GM19463 (cell line): ENCODE results near the gene SEMA6B.
"Not testable (repeated sequence)": the region's sequence is repeated elsewhere in the genome, so short reads cannot be mapped to it uniquely, and the experiment has no call there.

Source experiments
- ATAC-seq: cut with Tn5 transposase; IDR thresholded peaks from one replicate; pipeline ENCODE4 v1.9.1; 2021; ENCODE audit warnings: mild to moderate bottlenecking, moderate library complexity; ENCODE audit not compliant: unreplicated experiment

Gene SEMA6B

DNA sequence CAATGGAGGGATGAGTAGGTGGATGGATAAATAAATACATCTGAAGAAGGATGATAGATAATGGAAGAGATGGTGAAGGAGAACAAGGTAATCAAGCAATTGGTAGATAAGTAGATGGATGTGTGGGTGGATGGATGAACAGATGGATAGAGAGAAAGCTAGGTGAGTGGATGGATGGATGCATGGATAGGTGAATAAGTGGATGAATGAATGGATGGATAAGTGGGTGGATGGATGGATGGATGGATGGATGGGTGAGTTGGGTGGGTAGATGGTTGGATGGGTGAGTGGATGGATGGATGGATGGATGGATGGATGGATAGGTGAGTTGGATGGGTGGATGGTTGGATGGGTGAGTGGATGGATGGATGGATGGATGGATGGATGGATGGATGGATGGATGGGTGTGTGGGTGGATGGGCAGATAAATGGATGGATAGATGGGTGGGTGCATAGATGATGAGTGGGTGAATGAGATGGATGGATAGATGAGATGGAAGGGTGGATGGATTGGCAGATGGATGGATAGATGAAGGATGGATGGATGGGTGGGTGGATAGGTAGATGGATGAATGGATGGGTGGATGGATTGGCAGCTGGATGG is 6.3 kb downstream of the SEMA6B start:
- no peak for ATAC-seq

DNA sequence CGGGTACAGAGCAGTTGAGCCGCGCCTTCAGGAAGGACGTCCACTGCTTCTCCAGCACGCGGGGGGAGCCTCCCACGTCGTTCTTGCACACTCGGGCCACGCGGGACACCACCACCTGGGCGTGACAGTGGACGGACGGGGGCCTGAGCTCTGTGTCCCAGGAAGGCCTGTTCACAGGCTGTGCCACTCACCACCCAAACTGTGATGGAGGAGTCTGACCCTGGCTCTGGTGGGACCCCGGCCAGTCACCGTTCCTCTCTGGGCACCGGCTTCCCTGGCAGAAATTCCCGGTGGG is 7.0 kb downstream of the SEMA6B start:
- no peak for ATAC-seq

DNA sequence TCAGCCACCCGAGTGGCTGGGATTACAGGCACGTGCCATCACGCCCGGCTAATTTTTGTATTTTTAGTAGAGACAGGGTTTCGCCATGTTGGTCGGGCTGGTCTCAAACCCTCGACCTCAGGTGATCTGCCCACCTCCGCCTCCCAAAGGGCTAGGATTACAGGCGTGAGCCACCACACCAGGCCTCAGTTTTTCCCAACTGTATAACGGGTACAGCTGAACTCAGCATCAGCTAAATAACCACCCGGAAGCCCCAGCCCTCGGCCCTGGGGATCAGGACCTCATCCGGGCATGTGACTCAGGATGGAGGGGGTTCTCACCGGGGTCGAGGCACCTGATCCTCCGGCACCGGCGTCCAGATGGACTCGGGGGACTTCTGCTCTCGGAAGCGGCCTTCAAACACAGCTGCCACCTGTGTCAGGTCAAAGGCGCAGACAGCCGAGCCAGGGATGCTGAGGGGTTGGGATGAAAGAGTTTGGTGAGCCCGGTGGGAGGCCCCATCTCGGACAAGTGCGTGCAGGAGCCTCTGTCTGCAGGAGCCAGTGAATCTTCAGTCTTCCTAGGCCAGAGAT is 8.9 kb downstream of the SEMA6B start:
- no peak for ATAC-seq

DNA sequence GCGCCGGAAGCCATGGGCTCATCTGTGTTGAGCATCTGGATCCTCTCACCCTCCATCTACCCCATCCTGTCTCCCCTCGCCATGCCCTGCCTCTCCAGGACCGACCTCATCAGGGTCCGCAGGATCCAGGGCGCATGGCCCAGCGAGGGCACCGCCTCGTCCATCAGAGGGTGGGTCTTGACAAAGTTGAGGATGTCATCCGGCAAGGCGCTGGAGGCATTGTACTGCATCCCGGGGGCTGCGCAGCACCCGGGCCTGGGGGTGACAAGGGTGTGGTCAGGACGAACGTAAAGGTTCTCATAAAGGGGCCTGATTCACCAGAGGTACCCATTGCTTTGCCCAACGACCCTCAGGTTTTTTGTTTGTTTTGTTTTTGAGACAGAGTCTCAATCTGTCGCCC is 9.5 kb downstream of the SEMA6B start:
- no peak for ATAC-seq

DNA sequence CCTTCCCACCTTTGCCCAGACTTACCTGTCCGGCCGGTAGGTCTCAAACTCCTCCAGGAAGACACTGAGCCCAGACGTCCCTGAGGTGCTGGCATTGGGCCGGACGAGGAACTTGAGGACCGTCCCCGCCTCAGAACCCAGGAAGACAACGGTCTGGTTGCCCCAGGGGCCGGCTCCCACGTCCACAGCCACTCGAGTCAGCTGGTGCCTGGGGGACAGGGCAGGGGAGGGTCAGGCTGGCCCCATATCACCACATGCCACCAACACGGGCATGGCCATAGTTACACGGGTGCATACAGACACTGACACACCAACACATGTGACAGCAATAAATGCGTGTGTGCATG is 11.3 kb downstream of the SEMA6B start:
- no peak for ATAC-seq

DNA sequence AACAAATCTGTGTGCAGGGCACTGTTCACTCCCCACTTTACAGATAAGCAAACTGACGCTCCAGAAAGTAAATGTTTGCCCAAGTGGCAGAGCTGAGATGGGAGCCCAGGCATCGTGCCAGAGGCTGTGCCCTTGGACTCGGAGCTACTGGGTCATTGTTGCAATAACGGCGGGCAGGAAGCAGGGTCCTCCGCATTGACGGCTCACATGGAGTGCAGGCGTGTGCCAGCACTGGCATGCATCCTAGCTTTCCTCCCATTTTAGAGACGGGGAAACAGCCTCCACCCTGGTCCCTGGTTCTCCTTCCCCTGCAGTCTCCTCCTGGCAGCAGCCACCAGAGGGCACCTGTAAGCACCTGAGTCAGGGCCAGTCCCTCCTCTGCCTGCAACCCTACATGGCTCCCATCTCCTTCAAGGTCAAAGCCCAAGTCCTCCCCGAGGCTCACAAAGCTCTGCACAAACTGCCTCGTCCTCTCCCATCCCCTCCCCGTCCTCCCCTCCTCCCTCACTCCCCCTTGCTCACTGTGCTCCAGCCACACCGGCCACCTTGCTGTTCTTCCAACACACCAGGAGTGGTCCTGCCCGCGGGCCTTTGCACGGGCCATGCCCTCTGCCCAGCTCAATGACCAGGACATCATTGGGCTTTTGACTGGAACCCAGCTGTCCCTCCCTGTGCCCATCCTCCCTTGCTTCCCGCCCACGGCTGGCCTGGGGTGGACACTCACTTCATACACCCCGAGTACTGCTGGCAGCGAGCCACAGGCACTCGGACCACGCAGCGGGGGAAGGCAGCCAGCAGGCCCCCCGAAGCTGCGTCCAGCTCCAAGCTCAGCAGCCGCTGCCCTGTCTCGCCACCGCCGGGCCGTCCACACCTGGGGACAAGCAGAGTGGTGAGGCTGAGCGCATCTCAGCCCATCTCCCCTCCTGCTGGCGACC is 11.9 kb downstream of the SEMA6B start:
- no peak for ATAC-seq

DNA sequence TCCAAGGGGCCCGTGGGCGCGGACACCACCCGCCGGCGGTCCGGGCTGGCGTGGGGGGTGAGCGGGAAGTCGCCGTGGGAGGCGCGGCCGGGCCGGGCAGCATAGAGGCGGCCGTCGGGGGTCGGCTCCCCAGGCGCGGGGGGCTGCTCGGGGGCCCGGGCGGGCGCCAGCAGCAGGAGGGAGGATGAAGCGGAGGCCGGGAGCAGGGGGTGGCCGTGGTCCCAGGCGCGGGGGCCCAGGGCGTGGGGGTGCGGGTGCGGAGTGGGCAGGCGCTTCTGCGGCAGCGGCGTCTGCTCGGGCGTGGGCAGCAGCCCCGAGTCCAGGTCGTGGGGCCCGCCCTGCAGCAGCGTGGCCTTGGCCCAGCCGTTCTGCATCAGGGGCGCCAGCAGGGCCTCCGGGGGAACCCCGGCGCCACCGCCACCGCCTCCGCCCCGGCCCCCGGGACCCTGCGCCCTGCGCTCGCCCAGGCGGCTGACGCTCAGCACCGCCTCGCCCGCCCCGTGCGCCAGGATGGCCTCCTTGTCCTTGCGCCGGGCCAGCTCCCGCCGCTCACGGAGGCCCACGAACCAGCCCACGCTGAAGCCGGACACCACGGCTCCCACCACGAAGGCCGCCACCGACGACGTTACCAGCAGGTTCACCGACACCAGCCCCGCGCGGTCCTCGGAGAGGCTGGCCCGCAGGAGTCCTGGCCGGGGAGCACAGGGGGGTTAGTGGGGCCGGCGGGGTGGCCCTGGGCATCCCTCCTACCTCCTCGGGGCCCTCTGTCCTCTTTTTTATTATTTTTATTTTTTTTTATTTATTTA is 15.4 kb downstream of the SEMA6B start:
- ATAC-seq: no peak

DNA sequence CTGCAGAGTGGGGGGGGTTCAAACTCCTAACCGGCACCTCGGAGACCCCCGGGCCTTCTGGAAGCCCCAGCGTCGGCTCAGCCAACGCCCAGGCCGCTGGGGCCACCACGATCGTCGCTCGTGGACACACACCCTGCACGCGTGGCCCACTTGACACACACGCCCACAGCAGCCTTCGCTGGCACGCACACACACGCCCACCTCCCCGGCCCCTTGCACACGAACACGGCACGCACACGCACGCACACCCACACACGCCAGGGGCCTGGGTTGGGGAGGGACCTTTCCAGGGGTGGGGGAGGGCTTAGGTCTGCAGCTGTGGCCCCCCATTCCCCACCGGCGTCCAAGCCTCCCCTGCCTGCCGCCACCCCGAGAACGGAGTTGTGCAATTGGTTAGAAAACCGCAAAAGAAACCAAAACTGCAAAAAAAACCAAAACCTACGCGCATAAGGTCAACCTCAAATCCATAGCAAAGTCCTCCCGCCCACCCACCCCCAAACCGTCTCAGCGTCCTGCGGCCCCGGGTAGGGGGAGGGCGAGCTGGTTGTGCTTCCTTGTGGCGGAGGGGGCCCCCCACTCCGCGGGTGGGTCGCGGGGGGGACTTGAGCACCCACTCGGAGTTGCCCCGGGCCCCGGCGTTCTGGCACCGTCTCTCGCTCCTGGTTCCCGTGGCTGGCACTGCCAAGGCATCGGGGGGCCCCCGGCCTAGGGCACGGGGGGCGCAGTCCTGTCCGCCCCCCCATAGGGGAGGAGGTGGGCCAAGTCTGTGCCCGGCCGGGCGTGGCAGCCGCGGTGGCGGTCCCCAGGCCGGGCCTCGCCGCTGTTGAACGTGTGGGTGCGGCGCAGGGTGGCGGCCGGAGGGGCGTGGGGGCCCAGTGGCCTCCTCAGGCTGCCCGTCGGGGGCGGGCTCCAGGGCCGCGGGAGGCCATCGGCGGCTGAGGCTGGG is 16.3 kb downstream of the SEMA6B start:
- ATAC-seq: no peak

DNA sequence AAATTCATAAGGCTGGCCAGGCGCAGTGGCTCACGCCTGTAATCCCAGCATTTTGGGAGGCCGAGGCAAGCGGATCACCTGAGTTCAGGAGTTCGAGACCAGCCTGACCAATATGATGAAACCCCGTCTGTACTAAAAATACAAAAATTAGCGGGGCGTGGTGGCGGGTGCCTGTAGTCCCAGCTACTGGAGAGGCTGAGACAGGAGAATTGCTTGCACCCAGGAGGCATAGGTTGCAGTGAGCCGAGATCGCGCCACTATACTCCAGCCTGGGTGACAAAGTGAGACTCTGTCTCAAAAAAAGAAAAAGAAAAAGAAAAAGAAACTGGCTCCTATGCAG is 17.7 kb downstream of the SEMA6B start:
- ATAC-seq: not testable (repeated sequence)

DNA sequence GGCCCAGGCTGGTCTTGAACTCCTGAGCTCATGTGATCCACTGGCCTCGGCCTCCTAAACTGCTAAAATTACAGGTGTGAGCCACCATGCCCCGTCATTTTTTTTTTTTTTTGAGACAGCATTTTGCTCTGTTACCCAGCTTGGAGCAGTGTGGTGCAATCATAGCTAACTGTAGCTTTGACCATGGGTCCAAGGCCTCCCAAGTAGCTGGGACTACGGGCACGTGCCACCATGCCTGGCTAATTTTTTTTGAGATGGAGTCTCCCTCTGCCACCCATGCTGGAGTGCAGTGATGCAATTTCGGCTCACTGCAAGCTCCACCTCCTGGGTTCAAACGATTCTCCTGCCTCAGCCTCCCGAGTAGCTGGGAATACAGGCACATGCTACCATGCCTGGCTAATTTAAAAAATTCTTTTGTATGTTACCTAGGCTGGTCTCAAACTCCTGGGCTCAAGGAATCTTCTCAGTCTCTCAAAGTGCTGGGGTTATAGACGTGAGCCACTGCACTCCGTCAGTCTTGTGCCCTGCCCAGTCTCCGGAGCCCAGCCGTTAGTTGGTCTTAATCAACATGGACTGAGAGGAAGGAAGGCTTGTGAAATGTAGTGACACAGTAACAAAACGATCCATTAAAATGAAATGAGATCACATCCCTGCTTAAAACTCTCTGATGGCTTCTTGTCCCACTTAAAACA is 18.2 kb downstream of the SEMA6B start:
- no peak for ATAC-seq

DNA sequence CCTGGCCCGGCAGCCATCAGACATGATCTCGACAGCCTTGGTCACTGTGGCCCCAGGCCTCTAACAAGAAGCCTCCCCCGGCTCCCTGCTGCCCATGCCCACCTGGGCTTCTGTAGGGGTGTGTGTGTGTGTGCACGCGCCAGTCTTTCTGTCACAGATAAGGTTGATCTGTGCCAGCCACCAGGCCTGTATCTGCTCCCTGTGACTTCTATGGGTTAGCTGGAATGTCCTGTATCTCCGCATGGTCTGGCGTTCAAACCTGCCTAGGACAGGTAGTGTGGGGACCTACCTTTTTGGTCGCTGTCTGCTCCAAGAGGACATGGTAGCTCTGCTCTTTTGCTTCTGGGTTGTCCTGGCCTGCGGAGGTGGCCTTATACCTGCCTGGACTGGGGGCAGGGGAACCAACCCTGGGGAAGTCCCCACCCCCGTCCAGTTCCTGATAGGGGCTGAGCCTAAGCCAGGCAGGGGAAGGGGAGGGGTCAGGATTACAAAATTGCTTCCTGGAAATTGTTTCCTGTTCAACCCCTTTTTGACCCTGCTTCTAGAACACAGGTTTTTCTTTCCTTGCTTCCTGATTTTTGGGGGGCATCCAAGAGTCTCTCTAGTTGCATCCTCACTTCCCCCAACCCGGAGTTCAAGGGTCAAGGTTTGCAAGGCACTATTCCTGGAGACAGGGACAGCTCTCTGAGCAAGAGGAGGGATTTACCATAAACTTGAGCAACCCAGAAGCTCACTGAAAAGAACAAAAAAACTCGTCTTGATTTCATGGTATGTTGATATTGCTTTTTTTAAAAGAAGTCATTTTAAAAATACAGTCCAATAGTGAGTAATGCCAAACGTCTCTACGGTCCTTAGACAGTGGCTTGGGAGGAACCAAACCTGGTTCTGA is 19.5 kb downstream of the SEMA6B start, which contains the start of gene LRG1:
Gene LRG1, minus strand, starts transcription at position 344 of the 889 bp plus-strand sequence. Its CDS starts 23 bp downstream, at position 321.
- no peak for ATAC-seq

DNA sequence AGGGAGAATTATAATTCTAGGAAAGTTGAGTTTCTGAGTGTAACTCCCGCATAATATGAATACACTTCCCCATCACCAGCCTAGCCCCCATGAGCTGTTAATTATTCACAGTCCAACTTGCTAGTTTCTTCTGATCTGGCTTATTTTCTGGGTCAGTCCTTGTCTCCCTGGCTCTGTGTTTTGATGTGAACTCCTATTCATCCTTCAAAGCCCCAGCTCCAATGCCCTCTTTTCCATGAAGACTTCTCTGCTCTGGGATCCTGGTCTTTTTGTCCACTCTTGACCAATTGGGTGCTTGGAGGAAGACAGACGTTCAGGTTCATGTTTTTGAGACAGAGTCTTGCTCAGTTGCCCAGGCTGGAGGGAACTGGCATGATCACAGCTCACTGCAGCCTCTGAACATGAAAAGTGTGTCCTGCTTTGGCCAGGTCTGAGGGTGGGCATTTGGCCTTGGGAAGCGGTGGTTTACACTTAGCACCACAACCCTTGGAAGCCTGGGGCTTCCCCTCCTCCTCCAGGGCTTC is 20.3 kb downstream of the SEMA6B start:
- no peak for ATAC-seq

DNA sequence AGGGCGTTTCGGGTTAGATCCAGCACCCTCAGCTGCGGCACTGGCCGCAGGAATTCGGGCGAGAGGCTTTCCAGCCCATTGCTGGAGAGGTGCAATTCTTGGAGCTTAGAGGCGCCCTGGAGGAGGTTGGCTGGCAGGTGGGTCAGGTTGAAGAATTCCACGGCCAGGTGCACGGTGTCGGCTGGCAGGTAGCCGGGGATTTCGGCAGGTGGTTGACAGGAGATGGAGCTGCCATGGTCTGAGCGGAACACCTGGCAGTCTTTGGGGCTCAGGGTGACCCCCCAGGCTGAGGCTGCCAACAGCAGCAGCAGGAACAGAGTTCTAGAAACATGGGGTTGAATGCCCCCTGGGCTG is 20.9 kb downstream of the SEMA6B start:
- ATAC-seq: no peak

DNA sequence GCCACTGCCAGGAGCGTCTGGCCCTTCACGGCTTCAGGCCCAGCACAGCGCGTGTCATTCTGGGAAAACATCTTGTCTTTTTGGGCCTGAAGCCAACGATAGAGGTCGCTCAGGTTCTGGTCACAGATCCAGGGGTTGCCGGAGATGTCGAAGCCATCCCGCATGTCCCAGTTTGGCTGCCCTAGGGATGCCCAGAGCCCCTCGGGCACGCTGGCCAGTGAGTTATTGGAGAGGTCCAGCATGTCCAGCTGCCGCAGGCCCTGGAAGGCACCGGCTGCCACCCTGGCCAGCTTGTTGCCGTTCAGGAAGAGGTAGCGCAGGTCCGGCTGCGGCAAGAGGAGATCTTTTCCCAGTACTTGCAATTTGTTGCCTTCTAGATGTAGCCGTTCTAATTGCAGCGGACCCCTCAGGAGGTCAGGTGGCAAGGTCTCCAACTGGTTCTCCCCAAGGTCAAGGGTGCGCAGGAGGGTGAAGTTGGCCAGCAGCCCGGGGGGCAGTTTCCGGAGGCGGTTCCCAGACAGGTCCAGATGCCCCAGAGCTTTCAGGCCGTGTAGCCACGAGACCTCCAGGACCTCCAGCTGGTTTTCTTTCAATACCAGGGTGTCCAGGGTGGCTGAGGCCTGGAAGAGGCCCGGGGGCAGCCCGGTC is 21.4 kb downstream of the SEMA6B start:
- no peak for ATAC-seq

DNA sequence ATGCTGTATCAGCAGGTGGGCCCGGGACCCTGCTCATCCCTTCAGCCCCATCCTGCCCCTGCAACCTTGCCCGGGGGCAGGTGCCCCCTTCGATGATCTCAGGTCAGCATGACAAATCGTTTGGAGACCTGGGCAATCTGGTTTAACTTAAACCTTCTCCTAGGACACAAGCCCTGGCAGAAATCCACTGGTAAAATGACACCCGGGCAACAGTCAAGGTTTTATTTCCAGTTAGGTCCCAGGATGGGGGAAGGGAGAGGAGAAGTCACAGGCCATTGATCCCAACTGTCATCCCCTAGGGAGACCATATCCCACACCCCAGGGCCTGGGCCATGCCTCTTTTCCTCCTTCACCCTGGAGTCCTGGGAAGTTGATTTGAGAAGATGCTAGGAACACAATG is 22.7 kb downstream of the SEMA6B start:
- no peak for ATAC-seq

DNA sequence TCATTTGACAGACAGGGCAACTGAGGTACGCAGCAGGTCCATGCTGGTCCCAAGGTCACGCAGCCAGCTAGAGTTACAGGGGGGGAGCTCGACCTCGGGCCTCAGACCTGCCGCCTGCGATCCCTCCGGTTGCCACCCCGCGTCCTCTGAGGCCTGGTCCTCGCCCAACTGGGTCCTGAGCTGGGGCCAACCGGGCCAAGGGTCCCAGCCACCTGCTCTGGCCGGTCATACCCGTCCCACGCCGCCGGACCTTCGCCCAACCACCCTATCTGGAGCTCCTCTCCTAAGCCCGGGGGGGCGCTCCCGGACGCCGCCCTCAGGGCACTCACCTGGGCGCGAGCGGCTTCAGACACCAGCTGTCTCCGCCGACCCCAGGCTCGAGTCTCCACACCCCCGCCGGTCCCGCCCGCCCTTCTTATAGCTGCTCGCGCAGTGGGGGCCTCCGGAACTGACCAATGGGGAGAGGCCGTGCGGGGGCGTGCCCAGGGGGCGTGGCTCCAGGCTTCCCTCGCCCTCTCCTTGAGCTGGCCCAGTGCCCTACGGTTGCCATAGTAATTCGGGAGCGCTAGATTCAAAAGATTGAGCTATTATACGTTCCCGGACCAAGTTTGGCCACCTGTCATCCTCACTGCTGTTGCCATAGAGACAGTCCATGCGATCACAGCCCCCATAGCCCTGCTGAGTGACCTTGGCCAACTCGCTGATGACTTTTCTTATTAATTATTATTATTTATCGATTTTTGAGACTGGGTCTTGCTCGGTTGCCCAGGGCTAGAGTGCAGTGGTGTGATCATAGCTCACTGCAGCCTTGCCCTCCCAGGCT is 24.4 kb downstream of the SEMA6B start, which contains the start of gene PLIN5:
Gene PLIN5, minus strand, starts transcription at position 389 of the 823 bp plus-strand sequence. CDS start 1,150 bp downstream, outside the sequence.
- ATAC-seq: no peak

DNA sequence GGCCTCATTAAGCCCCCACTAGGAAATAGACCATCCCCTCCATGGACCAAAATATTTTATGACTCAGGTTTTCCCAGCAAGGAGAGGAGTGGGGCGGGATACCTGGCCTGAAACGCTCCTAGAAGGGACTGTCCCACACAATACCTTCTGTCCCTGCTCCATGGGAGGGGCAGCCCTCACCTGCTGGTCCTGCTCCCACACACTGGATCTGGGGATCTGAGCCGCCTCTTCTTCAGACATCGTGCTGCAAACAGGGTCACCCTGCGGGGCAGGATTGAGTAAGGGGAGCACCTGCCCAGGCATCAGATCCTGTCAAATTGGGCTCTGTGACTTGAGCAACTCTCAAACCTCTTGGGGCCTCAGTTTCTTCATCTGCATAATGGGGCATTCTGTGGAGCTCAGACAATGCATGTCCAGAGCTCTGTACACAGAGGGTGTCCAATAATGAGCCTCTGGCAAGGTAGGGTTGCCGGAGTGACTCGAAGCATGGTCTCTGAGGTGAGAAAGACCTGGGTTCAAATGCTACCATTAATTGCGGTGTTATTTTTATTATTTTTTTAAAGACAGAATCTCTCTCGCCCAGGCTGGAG is 25.6 kb downstream of the SEMA6B start:
- no peak for ATAC-seq
